ENCODE measurements around the gene SLMAP. TPM values are rescaled to one million over a fixed set of nuclear protein-coding genes. Genes with fewer than 3 reads are reported as not detected.

Gene SLMAP
- total RNA-seq, 1 experiment from 2014 or later: 48.4 TPM

- DNase-seq (ENCODE audit: low read depth): peak; percentile 61
Observed at GRCh38 chr3:57961828-57962447, 205.8 kb downstream of the SLMAP start.

- no peak for DNase-seq (ENCODE audit: low read depth)
Observed at GRCh38 chr3:57962448-57962834, 206.3 kb downstream of the SLMAP start.

GRCh38 chr3:57963811-57964346, 207.8 kb downstream of the SLMAP start:
- no peak for DNase-seq (ENCODE audit: low read depth)

GRCh38 chr3:57966829-57967228, 210.7 kb downstream of the SLMAP start:
- DNase-seq (ENCODE audit: low read depth): no peak

GRCh38 chr3:57967590-57967989, 211.5 kb downstream of the SLMAP start:
- DNase-seq (ENCODE audit: low read depth): no peak

GRCh38 chr3:57968501-57968900, 212.4 kb downstream of the SLMAP start:
- DNase-seq (ENCODE audit: low read depth): no peak

GRCh38 chr3:57971975-57972374, 215.9 kb downstream of the SLMAP start:
- DNase-seq (ENCODE audit: low read depth): no peak

- no peak for DNase-seq (ENCODE audit: low read depth)
Observed at GRCh38 chr3:57972531-57973111, 216.5 kb downstream of the SLMAP start.

- no peak for DNase-seq (ENCODE audit: low read depth)
Observed at GRCh38 chr3:57973715-57974477, 217.8 kb downstream of the SLMAP start.

GRCh38 chr3:57974796-57975388, 218.8 kb downstream of the SLMAP start:
- peak; percentile 99 for DNase-seq (ENCODE audit: low read depth)

- no peak for DNase-seq (ENCODE audit: low read depth)
Observed at GRCh38 chr3:57977818-57978235, 221.7 kb downstream of the SLMAP start.

- no peak for DNase-seq (ENCODE audit: low read depth)
Observed at GRCh38 chr3:57978316-57978715, 222.2 kb downstream of the SLMAP start.

Other genes starting within 250 kb of the SLMAP start
- 0.49 and 1.6 TPM in 2 replicates for gene DNAH12, start 212.0 kb upstream of the SLMAP start, total RNA-seq (2014; rRNA removed; shearing (Covaris generic))
- gene PDE12, start 200.0 kb upstream of the SLMAP start, total RNA-seq (2014; rRNA removed; shearing (Covaris generic)): 25.0 and 27.0 TPM in 2 replicates
- 475 and 554 TPM in 2 replicates for gene ARF4, start 159.0 kb upstream of the SLMAP start, total RNA-seq (2014; rRNA removed; shearing (Covaris generic))
- 19.9 and 28.5 TPM in 2 replicates for gene DENND6A, start 63.2 kb upstream of the SLMAP start, total RNA-seq (2014; rRNA removed; shearing (Covaris generic))